ENCODE results near the gene PRPF40A. TPM values are rescaled to one million over a fixed set of nuclear protein-coding genes. Genes with fewer than 3 reads are reported as not detected.

Gene PRPF40A
- total and polyA plus RNA-seq, 9 of the 15 experiments (the other 6 are each of a cell fraction or from before 2014, with no cell fraction given): 168 to 304 (median 264) TPM

- no peaks in the 10 kb centered on the region for H3K79me2 ChIP-seq (ENCODE audit: control insufficient read depth, insufficient read depth, low read length)
- 0% methylated on average over 1 of the region's 1 CpG for WGBS (ENCODE audit: insufficient coverage, low coverage, missing lambda C conversion rate)
- H4K20me1 ChIP-seq (replicated peaks; ENCODE audit: control insufficient read depth, insufficient read depth, low read length): no peaks in the 10 kb centered on the region
- intact Hi-C loops (cut with micrococcal nuclease) (no loop called here), in situ Hi-C loops (cut with MboI) (no loop called here)
- no peak overlapping the region for H3K4me3 ChIP-seq
- FAIRE-seq (no peak), ATAC-seq (no peak), DNase-seq (ENCODE audit: extremely low read depth in 1 of 4, low spot score in 3 of 4) (no peak)
- no peaks in the 10 kb centered on the region for H3K9me3 ChIP-seq (replicated peaks; ENCODE audit: control insufficient read depth, insufficient read depth, low read depth, low read length)
- TF ChIP-seq PML (IDR thresholded peaks at IDR 0.05; ENCODE audit: low read length) (no peak), TEAD2 (tag; IDR thresholded peaks at IDR 0.05) (no peak), U2AF1 (optimal IDR thresholded peaks at IDR 0.05; ENCODE audit: low read depth, low read length) (no peak), ZNF12 (CRISPR knock-in tag; IDR thresholded peaks at IDR 0.05) (no peak), ZBTB2 (IDR thresholded peaks at IDR 0.05) (no peak), USF2 (CRISPR knock-in tag; IDR thresholded peaks at IDR 0.05) (no peak), EP400 (IDR thresholded peaks at IDR 0.05) (no peak), CEBPG (CRISPR knock-in tag; IDR thresholded peaks at IDR 0.05) (no peak), CEBPG (tag; conservative IDR thresholded peaks at IDR 0.05 in 1 of 2, IDR thresholded peaks at IDR 0.05 in 1 of 2) (no peak), FOXM1 (IDR thresholded peaks at IDR 0.05; ENCODE audit: low read depth) (no peak), FOXM1 (CRISPR knock-in tag; IDR thresholded peaks at IDR 0.05; ENCODE audit: low read depth) (no peak)
- H3K9ac ChIP-seq (ENCODE audit: insufficient read depth in 1 of 2, low read depth in 2 of 2, low read length in 2 of 2): no peak overlapping the region
- no peak overlapping the region for H2AFZ ChIP-seq (ENCODE audit: low read depth, low read length)
- BruUV-seq (replicated peaks): no TSS peak
- H3K27me3 ChIP-seq (ENCODE audit: control insufficient read depth in 2 of 2, insufficient read depth in 2 of 2, low read length in 2 of 2): peaks cover 15 to 20% of the 10 kb centered on the region in 2 experiments; a peak in 4 of 5 replicates
- H3K4me2 ChIP-seq (ENCODE audit: insufficient read depth, low read length): no peak overlapping the region
- no peaks in the 10 kb centered on the region for H3K4me1 ChIP-seq (replicated peaks in 1 of 2; ENCODE audit: control insufficient read depth in 2 of 2, insufficient read depth in 2 of 2, low read length in 2 of 2)
- H3K36me3 ChIP-seq (ENCODE audit: control insufficient read depth, insufficient read depth, low read length): no peaks in the 10 kb centered on the region
- CTCF ChIA-PET (ENCODE audit: low intra/inter-chr PET ratio): no interaction called here
- no peak overlapping the region for H3K27ac ChIP-seq (ENCODE audit: extremely low read depth, low read depth, low read length)
- POLR2A ChIA-PET: no interaction called here
- no peaks in the 10 kb centered on the region for H3K9me1 ChIP-seq (ENCODE audit: control insufficient read depth, insufficient read depth, low read length)
Observed at GRCh38 chr2:152609699-152610098, 107.6 kb downstream of the PRPF40A start.
